OCI-LY3 (cell line): ENCODE data around the gene DOCK10.

ENCODE experiments used
- EZH2phosphoT487 ChIP-seq: fragments of 200-600 bp; shearing (Covaris generic); IDR thresholded peaks from 2 replicates; pipeline ENCODE4 v1.6.1; 2018; ENCODE audit warnings: antibody characterized with exemption, mixed run types, low read depth
- TF ChIP-seq, protein P1 (sequence below): fragments of 200-600, 300-600 bp; sonication (generic); IDR thresholded peaks from 2 replicates; pipeline ENCODE4 v1.5.1; 2014; ENCODE audit warnings: antibody characterized with exemption, low read length, low read depth

DNA sequence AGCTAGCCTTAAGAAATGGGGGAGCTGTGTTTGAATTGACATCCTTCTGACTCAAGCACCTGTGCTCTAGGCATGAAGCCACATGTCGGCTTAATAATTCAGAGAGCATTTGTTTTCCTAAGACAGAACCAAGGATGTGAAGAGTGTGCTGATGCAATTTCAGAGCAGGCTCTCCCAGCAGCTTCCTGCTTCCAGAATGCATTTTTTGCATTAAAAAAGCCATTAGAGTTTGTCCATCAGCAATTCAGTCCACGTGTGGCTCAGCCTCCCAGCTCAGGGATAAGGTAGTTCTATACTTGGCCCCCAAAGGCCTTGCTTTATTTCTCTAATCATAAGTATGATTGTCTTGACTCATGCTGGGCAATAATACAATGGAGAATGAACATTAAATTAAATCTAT lies 37.7 kb downstream of the DOCK10 start:
- TF ChIP-seq, protein P1, sequence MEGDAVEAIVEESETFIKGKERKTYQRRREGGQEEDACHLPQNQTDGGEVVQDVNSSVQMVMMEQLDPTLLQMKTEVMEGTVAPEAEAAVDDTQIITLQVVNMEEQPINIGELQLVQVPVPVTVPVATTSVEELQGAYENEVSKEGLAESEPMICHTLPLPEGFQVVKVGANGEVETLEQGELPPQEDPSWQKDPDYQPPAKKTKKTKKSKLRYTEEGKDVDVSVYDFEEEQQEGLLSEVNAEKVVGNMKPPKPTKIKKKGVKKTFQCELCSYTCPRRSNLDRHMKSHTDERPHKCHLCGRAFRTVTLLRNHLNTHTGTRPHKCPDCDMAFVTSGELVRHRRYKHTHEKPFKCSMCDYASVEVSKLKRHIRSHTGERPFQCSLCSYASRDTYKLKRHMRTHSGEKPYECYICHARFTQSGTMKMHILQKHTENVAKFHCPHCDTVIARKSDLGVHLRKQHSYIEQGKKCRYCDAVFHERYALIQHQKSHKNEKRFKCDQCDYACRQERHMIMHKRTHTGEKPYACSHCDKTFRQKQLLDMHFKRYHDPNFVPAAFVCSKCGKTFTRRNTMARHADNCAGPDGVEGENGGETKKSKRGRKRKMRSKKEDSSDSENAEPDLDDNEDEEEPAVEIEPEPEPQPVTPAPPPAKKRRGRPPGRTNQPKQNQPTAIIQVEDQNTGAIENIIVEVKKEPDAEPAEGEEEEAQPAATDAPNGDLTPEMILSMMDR: no peak
- TF ChIP-seq EZH2phosphoT487: no peak
